HG02981 (cell line): Measurements from ENCODE around the gene SOX8.
"Not testable (repeated sequence)": the region's sequence is repeated elsewhere in the genome, so short reads cannot be mapped to it uniquely, and the experiment has no call there.

ENCODE experiments used
- ATAC-seq: cut with Tn5 transposase; IDR thresholded peaks from one replicate; pipeline ENCODE4 v1.9.1; 2021; ENCODE audit warnings: mild to moderate bottlenecking, moderate library complexity; ENCODE audit not compliant: unreplicated experiment

The SOX8 gene

DNA sequence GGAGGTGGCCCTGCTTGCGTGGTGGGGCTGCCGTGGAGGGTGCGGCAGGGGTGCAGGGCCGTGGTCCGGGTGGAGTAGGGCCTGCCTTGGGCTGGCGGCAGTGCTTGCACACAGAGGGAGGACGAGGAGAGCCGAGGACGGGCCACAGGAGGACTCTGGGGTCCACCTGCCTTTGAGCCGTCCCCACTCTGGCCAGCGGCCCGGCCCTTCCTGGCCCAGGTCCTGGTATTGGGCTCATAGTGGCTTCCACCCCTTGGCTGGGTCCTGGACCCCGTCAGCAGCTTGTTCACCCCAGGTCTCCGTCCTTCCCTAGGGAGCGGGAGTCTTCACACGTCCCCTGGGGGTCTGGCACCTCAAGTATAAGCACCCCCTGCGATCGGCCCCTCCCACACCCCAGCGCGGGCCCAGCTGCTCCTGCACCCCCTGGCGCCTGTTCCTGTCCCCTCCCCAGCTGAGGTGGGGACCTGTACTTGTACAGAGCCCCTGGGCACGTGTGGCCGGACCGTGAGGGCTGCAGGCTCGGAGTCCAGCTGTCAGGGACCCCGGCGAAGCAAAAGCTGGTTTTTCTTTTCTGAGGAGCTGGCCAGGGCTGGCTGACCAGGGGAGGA is 40.1 kb downstream of the SOX8 start:
- ATAC-seq: no peak

GRCh38 chr16:1022466-1022865 is 40.9 kb downstream of the SOX8 start:
- ATAC-seq: no peak

- no peak for ATAC-seq
Measured at GRCh38 chr16:1024138-1024537, 42.6 kb downstream of the SOX8 start.

GRCh38 chr16:1025183-1025809 is 43.7 kb downstream of the SOX8 start:
- ATAC-seq: not testable (repeated sequence)

GRCh38 chr16:1026057-1026783 is 44.6 kb downstream of the SOX8 start:
- no peak for ATAC-seq

DNA sequence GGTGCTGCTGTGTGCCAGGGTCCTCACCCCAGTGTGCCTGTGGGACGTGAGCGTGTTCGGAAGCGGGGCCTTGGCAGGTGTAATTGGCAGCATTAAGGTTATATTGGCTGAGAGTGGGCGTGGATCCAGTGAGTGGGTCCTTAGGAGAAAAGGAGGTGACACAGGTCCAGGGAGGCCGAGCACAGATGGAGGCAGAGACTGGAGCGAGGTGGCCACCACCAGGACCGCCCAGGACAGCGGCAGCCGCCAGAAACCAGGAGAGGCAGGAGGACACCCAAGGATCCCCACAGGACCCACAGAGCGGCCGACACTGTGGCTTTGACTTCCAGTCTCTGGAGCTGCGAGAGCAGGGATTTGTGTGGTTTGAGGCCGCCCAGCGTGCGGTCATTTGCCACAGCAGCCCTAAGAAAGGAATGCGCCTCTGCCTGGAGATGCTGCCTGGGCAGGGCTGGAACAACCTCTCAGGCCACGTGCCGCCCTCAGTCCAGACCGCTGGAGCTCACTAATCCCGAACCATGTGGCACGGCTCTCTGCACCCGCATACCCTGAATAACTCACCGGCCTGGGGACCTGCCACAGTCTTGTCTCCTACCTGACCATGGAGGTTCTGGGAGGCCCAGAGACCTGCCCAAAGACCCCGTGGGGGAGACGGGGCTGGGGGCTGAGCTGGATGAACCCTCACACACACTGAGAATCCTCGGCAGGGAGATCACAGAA is 45.4 kb downstream of the SOX8 start:
- no peak for ATAC-seq

- ATAC-seq: no peak
Measured at GRCh38 chr16:1027501-1027815, 45.9 kb downstream of the SOX8 start.

- no peak for ATAC-seq
Measured at GRCh38 chr16:1028056-1028455, 46.5 kb downstream of the SOX8 start.

DNA sequence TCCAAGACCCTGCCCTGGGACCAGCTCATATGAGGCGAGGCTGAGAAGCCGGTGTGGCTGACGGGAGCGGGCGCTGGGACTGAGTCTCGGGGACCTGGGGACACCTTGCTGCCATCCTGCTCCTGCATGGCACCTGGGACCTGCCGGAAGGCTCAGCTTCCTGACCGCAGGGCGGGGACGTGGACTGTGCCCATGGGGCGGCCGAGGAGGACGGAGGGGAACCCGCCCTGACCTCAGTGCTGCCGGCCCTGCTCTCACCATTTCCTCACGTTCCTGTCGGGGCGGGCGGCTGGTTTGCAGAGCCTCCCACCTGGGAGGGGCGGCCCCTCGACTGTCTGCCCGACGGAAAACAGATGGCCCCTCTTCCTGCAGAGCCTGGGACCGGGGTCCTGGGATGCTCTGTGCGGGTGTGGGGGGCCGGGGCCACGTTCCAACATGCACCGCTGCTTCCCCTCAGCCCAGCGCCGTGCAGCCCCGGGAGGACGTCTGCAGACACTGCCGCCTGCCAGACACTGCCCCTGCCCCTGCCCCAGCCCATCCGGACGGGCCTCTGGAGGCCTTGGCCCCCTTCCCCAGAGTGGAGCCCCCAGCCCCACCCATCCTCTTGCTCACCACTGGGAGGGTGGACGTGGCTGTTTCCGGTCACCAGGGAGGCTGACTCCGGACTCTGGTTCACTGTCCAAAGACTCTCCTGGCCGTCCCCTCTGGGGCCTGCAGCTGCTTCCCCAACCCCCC is 47.1 kb downstream of the SOX8 start:
- no peak for ATAC-seq

DNA sequence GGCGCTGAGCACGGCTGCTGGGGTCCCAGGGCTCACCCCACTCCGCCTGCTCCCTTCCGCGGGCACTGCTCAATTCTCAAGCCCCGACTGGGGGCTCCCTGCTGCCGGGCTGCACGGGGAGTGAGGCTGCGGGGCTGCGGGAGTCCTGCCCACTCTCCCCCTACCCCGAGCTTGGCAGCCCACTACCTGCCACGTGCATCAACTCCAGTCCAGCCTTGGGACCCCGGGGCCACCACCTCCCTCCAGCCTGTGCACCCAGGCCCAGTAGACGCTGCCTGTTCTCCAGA is 47.6 kb downstream of the SOX8 start:
- no peak for ATAC-seq

- no peak for ATAC-seq
Measured at GRCh38 chr16:1030473-1030901, 48.9 kb downstream of the SOX8 start.

- no peak for ATAC-seq
Measured at GRCh38 chr16:1031666-1032065, 50.1 kb downstream of the SOX8 start.

- no peak for ATAC-seq
Measured at GRCh38 chr16:1032607-1033006, 51.0 kb downstream of the SOX8 start.

GRCh38 chr16:1033128-1033679 is 51.6 kb downstream of the SOX8 start:
- ATAC-seq: no peak

- no peak for ATAC-seq
Measured at GRCh38 chr16:1034230-1035065, 52.9 kb downstream of the SOX8 start.

- ATAC-seq: no peak
Measured at GRCh38 chr16:1035066-1035415, 53.5 kb downstream of the SOX8 start.

GRCh38 chr16:1036166-1036565 is 54.6 kb downstream of the SOX8 start:
- ATAC-seq: no peak
